Amygdala (tissue), 56 donors: ENCODE results near the gene ROBO1.

Experiments used
- DNase-seq, 56 donors: peaks; one replicate each; lab custom pipeline; 2025; lab: John Stamatoyannopoulos, UW

ROBO1 gene

DNA sequence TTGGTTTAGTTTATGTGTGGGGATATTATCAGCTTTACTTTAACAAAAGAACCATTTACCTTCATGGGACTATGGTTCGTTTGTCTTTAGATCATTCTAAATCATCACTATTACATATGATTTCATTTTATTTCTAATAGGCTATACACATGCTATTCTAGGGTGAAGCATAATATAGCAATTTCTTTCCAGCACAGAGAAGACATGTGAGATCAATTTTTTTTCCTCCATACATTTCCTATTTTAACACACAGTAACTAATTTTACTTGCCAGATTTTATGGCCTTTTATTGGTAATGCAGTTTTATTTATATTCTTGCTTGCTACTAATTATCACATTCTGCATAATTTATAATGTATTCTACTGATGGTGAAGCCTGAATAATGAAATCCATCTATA is 287.1 kb downstream of the ROBO1 start:
- DNase-seq: no peak

DNA sequence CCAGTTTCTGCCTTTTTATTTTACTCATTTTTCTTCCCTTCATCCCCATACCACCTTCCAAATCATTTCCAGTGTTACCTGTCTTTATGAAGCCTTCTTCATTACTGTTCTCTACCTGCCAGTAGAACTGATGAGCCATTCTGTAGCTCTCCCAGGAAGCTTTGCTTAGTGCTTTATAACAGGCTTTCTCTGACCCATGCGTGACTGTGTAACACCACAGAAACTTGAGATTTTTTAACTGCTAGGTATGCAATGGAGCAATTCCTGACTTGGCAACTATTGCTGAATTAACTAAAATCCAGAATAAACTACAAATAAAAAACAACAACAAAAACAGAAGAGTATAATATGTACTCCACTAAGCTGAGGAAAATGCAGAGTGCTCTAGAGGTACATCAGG is 289.2 kb downstream of the ROBO1 start:
- no peak for DNase-seq

DNA sequence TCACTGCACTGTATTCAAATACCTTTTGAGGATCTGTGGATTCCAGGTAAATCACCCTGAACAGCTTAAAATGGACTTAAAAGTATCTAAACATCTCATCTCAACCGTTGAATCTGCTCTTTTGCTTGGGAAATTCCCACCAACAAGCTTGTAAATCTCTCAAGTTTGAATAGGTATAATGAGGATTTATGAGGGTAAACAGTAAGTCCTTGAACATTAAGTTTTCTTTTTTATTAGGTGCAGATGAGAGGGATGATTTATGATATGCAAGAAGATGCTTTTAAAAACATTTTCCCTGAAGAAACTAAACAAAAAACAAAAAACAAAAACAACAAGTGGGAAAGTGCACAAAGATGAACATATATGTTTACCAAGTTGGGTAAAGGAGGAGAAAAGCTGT is 290.6 kb downstream of the ROBO1 start:
- no peak for DNase-seq

DNA sequence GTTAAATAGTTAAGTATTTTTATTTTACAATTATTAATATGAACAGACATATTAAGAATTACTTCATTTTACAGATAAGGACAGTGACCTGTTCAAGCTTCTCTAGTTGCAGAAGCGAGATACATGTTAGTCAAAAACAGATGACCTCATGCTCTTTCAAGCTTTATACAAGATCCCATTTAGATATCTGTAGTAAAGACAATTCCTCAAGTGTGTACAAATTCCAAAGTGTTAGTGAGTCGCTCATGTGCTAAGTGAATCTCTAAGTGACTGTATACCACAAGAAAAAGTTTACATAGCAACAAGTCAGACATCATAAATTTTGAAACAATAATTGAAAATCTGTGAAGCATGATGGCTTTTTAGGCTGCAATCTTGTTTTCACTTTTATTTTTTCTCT is 293.8 kb downstream of the ROBO1 start:
- no peak for DNase-seq

DNA sequence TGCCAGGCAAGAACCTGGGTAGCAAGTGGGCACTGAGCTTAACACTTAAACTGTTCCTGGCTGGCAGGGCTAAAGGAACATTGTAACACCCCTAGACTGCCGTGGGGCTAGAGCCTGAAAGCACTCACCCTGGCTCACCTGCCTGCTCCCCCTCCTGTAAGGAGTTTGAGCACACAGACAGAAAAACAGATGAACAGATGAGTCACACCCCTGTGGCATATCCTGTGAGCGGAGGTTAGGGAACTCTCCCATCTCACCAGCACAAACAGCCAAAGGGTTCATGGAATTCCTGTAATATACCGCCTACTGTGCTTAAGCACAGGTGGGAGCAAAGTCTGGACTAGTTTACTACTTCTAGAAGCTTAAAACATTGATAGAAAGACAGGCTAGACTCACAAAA is 300.1 kb downstream of the ROBO1 start:
- no peak for DNase-seq

DNA sequence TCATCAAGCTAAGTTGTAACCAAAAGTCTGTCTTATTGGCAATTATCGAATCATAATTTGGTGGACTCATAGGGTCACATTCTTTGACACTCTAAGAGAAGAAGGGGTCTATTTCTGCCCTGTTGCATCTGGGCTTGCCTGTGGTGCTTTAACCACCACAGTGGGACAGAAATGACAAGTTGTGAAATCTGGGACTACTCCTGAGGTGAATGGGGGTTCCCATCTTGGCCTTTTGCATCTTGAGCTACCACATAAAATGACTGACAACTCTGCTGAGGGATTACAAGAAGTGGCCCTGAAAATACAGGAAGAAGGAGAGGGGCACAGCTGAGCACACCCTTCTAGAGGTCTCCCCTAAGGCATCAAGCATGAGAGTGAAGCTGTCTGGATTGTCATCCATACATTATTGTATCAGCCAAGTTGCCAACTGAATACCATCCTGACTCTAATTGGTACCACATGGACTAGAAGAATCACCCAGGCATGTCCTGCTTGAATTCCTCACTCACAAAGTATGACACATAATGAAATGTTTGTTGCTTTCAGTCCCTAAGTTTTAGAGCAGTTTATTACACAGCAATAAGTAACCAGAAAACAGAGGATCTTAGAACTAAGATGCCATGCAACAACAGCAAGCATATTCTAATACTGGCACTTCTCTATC is 306.5 kb downstream of the ROBO1 start:
- DNase-seq: no peak

DNA sequence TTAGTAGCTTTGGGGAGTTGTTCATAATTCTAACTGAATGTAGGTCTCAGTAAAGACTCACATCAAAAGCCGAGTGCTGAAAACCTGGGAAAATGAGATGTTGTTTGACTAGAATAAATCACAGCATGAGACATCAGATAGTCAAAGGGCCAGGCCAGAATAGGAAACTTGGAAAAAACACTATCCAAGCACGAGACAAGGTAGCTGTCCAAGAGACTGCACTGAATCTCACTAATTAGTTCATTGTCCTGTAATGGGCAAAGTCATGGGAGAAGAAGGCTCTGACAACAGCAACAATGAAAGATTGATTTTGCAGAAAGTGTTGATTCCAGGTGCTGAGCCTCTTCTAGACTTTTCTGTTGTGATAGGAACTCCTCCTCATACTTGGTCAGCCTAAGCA is 314.2 kb downstream of the ROBO1 start:
- DNase-seq: no peak

DNA sequence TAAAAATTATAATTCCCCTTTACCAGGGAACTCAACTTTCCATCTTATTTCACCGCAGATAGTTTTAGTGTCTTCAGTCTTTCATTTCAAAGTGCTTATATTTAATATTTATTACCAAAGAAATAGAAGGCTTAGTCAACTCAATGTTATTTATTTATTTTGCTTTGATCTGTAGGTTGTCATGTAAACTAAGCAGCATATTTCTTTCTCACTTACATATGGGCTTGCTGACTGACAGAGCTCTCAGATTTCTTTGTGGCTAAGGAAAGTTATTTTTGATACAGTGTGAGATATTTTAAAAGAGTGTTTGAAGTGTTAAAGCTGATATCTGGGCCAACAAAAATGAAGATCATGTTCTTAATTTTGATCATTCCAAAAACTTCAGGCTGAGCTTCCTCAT is 331.4 kb downstream of the ROBO1 start:
- no peak for DNase-seq

DNA sequence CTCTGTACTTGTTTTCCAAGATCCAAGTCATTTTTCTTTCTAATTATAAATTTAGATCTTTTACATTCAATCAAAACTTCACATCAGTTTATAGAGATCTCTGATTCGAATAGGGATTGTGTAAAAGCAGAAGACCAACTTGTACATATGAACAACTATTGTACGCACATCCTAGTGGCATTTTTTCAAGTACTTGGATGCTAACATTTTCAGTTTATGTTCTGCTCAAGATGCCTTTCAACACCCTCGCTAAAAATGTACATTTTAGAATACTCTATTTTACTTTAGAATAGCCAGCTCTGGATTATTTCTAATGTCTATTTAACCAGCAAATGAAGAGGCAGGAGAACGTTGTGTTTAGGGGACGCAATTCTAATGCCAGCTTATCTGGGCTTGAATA is 340.7 kb downstream of the ROBO1 start:
- DNase-seq: no peak

DNA sequence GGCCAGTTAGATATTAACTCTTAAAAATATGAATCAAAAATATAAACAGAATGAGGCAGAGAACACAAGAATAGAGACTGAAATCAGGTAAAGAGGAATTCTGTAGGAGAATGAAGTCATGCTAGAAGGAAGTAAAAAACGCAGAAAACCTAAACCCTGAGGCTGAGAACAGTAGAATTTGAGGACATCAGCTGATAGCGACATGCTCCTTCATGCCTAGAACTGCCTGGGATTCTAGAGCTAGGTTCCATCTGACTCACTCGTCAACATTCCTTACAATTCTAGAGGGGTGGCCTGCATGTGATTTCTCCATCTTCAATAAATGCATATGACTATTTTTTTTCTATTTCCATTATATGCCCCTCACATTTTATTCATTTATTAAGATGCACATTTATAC is 343.0 kb downstream of the ROBO1 start:
- no peak for DNase-seq

DNA sequence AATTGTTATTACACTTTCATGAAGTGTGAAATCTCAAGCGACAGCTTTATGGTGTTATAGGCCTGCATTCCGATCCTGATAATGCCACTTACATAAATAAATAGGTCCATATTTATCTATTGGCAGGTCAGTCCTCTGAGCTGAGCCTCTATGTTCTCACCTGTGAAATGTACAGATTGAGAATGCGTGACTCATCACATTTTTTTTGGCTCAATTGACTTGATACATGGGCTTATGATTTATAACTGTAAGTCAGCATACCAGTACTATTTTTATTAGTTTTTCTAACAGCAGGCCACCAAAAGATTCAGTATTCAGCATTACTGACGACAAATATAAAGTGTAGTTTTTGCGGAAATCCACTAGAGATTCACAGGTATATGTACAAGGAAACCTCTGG is 344.4 kb downstream of the ROBO1 start:
- no peak for DNase-seq

DNA sequence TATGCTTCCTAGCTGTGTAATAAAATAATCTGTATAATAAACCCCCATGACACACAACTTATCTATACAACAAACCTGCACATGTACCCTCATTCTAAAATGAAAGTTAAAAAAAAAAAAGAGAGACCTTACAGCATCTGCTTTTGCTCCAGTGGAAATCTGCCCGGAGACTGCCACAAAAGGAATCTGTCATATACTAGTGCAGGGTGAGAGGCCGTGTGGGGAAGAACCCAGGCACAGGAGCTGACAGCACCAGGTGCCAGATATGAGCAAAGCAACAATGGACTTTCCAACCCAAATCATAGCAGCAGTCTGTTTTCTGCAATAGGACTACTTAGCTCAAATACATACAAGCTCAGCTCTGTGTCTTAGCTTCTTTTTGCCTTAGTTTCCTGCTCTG is 346.5 kb downstream of the ROBO1 start:
- DNase-seq: no peak

DNA sequence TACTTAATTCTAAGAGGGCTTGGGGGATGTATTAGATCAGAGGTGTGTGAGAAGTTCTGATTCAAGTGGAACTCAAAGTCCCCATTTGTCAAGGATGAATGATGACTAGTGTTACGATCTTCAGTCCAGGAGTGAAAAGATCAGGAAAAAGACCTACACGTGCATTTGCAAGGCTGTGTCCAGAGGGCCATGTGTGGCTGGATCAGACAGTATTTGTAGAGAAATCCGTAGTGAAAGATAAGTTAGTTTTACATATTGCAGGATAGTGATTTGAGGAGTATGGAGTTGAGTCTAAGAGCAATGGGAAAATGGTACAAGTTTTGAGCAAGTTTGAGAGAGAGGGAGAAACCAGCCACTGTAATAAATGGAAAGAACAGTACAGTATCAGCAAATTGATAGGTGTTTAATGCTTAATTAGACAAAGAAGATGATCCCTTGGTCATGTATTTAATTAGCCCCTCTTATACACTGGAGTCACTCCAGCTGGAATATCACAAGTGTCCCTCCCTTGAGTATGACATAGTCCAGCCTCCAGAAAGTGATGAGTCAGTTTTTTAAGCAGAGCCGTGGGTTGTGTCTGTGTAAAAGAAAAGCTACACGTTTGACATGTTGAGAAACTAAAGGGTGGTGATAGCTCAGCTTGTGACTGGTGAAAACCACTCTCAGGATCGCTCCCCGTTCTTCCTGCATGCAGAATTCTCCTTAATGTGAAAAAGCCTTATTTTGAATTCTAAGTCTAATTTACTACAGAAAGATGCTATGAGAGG is 348.8 kb downstream of the ROBO1 start:
- DNase-seq: peak in 2 of 56 donors; percentile 13 to 28

DNA sequence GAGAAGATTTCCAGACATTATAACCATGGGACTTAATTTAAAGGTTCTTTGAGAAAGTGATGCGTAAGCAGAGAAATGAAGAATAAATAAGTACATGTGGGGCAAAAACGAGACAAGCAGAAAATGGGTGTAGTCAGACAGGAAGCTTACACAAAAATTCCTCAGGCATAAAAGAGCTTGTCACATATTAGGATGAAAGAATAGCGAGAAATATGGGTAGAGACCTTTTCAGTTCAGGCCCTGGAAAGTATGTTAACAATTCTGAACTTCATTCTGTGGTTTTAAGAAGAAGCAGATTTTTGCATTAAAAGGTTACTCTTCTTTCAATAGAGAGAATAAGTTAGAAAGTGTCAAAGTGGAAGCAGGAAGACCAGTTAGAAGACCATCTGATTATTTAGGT is 352.4 kb downstream of the ROBO1 start:
- DNase-seq: no peak

DNA sequence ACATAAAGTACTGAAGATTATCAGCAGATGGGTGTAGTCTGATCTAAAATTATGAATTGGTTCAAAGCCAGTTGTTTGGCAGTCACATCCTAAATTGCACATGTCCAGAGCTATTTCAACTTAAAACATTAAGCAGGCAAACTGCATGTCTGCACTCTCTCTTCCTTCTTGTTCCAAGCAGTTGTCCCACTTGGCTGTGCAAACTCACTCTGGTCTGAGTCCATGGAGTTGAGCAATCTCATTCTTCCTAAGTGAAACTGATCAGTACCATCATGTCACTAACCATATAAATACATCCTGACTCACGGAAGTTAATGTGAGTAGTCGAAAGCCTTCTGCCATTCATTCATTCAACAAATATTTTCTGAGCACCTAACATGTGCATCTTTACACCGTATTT is 353.0 kb downstream of the ROBO1 start:
- no peak for DNase-seq

DNA sequence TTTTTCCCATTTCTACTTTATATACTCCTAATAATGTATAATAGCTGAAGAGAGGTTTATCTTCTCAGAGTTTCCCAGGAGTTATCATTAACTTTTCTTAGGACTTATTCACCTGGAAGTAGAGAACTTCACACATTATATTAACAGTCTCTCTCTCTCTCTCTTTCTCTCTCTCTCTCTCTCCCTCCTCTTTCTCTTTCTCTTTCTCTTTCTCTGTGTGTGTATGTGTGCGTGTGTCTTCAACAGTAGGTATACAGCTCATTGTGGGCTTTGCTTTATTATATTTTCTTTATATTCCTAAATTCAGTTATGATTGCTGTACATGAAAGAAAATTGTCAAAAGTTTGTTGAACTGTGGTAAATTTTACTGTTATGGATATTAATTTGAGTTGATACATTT is 353.8 kb downstream of the ROBO1 start:
- DNase-seq: no peak

DNA sequence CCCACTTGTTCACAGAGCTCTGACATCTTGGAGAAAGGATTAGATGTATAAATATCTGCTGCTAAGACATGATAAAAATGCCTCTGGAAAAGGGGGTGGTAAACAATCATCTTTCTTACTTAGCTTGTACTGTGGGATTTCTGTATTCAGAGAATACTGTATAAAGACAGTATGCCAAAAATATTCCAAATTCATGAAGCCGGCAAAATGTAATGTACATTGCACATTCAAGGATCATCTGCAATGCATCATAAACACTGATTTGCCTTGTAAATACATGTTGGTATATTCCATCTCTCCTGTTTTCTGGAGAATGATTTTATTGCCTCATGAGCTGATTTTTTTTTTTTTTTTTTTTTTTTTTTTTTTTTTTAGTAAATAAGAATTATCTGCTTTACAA is 355.3 kb downstream of the ROBO1 start:
- no peak for DNase-seq

DNA sequence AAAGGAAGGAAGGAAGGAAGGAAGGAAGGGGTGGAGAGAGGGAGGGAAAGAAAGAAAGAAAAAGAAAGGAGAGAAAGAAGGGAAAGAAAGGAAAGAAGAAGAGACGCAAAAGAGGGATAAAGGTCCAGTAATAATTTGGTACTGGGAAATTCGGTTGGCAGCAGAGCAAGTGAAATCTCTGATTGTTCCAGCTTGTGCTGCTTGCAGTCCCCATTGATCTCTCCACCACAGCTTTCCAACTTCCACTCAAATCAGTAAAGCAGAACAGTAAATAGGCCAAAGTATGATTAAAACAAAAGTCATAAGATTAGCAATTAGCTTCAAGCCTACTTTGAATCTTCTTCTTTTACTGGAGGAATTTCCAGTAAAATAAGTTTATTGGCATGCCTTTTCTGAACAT is 357.2 kb downstream of the ROBO1 start:
- DNase-seq: no peak

DNA sequence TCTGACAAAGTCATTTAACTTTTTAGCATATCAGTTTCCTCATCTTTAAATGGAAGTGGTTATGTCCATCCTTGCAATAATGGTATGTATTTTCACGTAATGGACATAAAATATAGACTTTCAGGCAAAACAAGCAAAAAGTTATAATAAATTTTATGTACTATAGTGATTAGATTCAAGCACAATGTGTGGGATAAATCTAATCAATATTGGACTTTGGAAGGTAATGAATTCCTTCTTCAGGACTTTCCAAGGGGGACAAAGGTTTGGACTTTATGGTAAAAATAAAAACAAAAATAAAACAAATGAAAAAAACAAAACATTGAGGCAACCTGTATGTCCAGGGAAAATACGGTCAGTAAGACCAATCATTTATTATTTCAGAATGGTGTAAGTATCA is 357.7 kb downstream of the ROBO1 start:
- no peak for DNase-seq

DNA sequence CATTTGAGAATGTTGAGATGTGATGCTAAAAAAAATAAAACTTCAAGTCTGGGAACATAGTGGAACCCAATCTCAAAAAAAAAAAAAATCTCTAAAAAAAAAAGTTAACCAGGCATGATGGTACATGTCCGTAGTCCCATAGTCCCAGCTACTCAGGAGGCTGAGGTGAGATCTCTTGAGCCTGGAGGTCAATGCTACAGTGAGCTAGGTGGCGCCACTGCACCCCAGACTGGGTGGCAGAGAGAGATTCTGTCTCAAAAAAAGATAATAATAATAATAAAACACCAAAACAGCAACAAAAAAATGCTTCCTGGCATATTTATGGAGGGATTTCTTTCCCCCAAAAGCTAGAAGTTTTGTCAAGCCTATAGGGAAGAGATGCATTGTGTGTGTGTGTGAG is 361.6 kb downstream of the ROBO1 start:
- no peak for DNase-seq

DNA sequence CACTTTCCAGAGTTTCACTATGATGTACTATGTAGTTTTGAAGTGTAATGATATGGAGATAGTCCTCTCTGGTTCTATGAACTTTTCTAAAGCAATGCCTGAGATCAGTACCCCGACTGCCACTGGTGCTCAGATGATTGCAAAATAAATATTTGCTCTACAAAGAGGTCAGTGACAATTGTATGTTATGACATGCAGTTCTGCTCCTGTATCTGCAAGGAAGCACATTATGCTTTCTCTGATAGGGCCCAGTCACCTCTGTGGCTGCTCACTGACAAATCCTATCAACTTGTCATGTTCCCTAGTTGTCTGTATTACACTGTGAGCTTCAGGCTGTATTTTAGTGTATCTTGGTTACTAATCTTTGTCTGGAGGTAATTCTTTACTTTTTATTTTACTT is 362.6 kb downstream of the ROBO1 start:
- no peak for DNase-seq

DNA sequence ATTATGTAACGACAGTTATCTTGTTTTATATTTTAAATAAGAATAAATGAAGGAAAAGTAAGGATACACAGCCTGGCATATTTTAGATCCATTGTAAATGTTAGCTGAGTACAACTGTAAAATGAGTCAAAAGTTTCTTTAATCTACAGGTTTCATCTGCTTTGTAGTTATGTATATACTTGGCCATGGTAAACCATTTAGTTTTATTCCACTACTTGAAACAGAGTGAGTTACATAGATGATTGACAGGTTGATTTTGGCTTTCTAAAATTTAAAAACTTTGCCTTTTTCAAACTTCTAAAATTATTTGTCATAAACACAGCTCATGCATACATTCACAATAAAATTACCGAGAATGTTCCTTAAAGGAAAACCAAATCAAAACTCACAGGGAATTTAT is 371.2 kb downstream of the ROBO1 start:
- no peak for DNase-seq

DNA sequence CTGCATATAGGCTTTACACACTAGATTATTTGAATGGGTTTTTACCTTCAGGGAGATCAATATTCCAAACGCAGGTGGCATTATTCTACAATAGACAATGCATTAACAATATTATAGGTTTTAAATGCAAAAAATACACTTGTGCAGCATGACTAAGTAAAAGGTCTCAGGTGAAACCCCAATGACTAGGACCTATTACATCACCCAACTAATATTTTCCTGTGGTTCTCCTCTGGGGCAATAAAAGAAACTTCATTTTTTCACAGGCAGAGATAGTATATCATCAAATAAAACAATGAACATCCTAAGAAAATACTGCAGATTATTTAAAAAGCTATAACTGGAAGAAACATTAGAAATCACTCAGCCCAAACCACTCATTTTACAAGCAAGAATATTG is 375.3 kb downstream of the ROBO1 start:
- no peak for DNase-seq
